Kidney tubule cell (primary cell): ENCODE data around the gene TSNAXIP1.

Experiments used
- DNase-seq: peaks from one replicate; pipeline ENCODE4 v3.0.0-alpha.2; 2018; ENCODE audit warnings: low spot score

TSNAXIP1 gene

GRCh38 chr16:67806428-67807147 is at the start of gene TSNAXIP1, which contains the start of gene RANBP10:
Gene TSNAXIP1, plus strand, starts transcription at chr16:67806889. Its CDS starts 261 bp downstream, at chr16:67807150.
Gene RANBP10, minus strand, starts transcription at chr16:67806560. Its CDS starts 24 bp downstream, at chr16:67806536.
- DNase-seq, result peak; percentile 100

GRCh38 chr16:67758006-67758405 is 48.7 kb upstream of the TSNAXIP1 start:
- no peak for DNase-seq

- DNase-seq, result no peak
These were observed 47.7 kb upstream of the TSNAXIP1 start for GRCh38 chr16:67758966-67759365.

- no peak for DNase-seq
These were observed 46.3 kb upstream of the TSNAXIP1 start for GRCh38 chr16:67760206-67760955.

GRCh38 chr16:67760956-67761230 is 45.8 kb upstream of the TSNAXIP1 start:
- no peak for DNase-seq

- no peak for DNase-seq
These were observed 44.8 kb upstream of the TSNAXIP1 start for GRCh38 chr16:67761924-67762323.

- no peak for DNase-seq
These were observed 44.3 kb upstream of the TSNAXIP1 start for GRCh38 chr16:67762385-67762784.

GRCh38 chr16:67763066-67763465 is 43.6 kb upstream of the TSNAXIP1 start:
- no peak for DNase-seq

- no peak for DNase-seq
These were observed 42.5 kb upstream of the TSNAXIP1 start for GRCh38 chr16:67764158-67764667.

- no peak for DNase-seq
These were observed 40.4 kb upstream of the TSNAXIP1 start for GRCh38 chr16:67766291-67766690.

- peak; percentile 34 for DNase-seq
These were observed 38.7 kb upstream of the TSNAXIP1 start for GRCh38 chr16:67767953-67768352.

GRCh38 chr16:67770346-67770991 is 36.2 kb upstream of the TSNAXIP1 start:
- no peak for DNase-seq

- DNase-seq, result no peak
These were observed 33.6 kb upstream of the TSNAXIP1 start for GRCh38 chr16:67773099-67773498.

GRCh38 chr16:67773569-67774456 is 32.9 kb upstream of the TSNAXIP1 start:
- DNase-seq, result no peak

GRCh38 chr16:67774457-67774853 is 32.2 kb upstream of the TSNAXIP1 start:
- no peak for DNase-seq

- no peak for DNase-seq
These were observed 31.4 kb upstream of the TSNAXIP1 start for GRCh38 chr16:67775273-67775672.

GRCh38 chr16:67779256-67780014 is 27.3 kb upstream of the TSNAXIP1 start:
- DNase-seq, result peak; percentile 52

GRCh38 chr16:67780847-67781564 is 25.7 kb upstream of the TSNAXIP1 start:
- DNase-seq, result no peak

GRCh38 chr16:67781565-67781921 is 25.1 kb upstream of the TSNAXIP1 start:
- DNase-seq, result no peak

- DNase-seq, result no peak
These were observed 23.9 kb upstream of the TSNAXIP1 start for GRCh38 chr16:67782567-67783352.
